SU-DHL-6 (cell line): ENCODE measurements around the gene SLC18A3.

Experiments used
- H2AFZ ChIP-seq: fragments of 200-600 bp; sonication (generic); 2 replicates; pipeline ENCODE4 v1.6.1; 2014; ENCODE audit warnings: low read depth, mild to moderate bottlenecking, moderate library complexity, mixed read lengths, antibody characterized with exemption, low read length; ENCODE audit not compliant: severe bottlenecking
- H3F3A ChIP-seq: fragments of 200-600 bp; shearing (Covaris generic); 2 replicates; pipeline ENCODE4 v1.6.0; 2016; ENCODE audit warnings: antibody characterized with exemption, mild to moderate bottlenecking; ENCODE audit not compliant: insufficient read depth
- H3K27ac ChIP-seq: fragments of 200-600 bp; sonication (generic); 2 replicates; pipeline ENCODE4 v1.5.1; 2016; ENCODE audit warnings: low read depth, mild to moderate bottlenecking, low read length, moderate library complexity, mixed read lengths
- H3K27me3 ChIP-seq: fragments of 200-600 bp; sonication (generic), shearing (Covaris generic); 2 replicates; pipeline ENCODE4 v1.6.0; 2014; ENCODE audit warnings: mild to moderate bottlenecking, low read length
- H3K36me3 ChIP-seq: fragments of 200-600 bp; sonication (generic); 2 replicates; pipeline ENCODE4 v1.6.1; 2014; ENCODE audit warnings: mild to moderate bottlenecking, low read length, mixed read lengths
- H3K4me2 ChIP-seq: fragments of 300-600, 200-600 bp; shearing (Covaris generic), sonication (generic); 2 replicates; pipeline ENCODE4 v1.6.0; 2014; ENCODE audit warnings: low read length, low read depth, mild to moderate bottlenecking; ENCODE audit not compliant: poor library complexity, severe bottlenecking
- H3K4me3 ChIP-seq: fragments of 200-600 bp; sonication (generic); 2 replicates; pipeline ENCODE4 v1.5.1; 2014; ENCODE audit warnings: antibody characterized with exemption, low read length, mild to moderate bottlenecking, mixed read lengths; ENCODE audit not compliant: insufficient read depth, poor library complexity, severe bottlenecking
- H3K79me2 ChIP-seq: fragments of 200-600 bp; sonication (generic); 2 replicates; pipeline ENCODE4 v1.6.1; 2014; ENCODE audit warnings: mild to moderate bottlenecking, low read length, moderate library complexity; ENCODE audit not compliant: insufficient read depth
- H3K9ac ChIP-seq: fragments of 200-600 bp; sonication (generic); 2 replicates; pipeline ENCODE4 v1.7.0; 2014; ENCODE audit warnings: mild to moderate bottlenecking, low read length
- H3K9me2 ChIP-seq: fragments of 200-600 bp; sonication (generic); replicated peaks from 2 replicates; pipeline ENCODE4 v1.6.1; 2014; ENCODE audit warnings: low read length; ENCODE audit not compliant: insufficient read depth
- H3K9me3 ChIP-seq: fragments of 200-600 bp; sonication (generic); 2 replicates; pipeline ENCODE4 v1.6.1; 2014; ENCODE audit warnings: low read length, mixed read lengths; ENCODE audit not compliant: insufficient read depth
- H4K20me1 ChIP-seq: fragments of 200-600 bp; sonication (generic); 2 replicates; pipeline ENCODE4 v1.6.1; 2014; ENCODE audit warnings: low read depth, mild to moderate bottlenecking, antibody characterized with exemption, low read length, moderate library complexity, mixed read lengths
- EZH2phosphoT487 ChIP-seq: fragments of 200-600 bp; sonication (generic), shearing (Covaris generic); conservative IDR thresholded peaks from 2 replicates; pipeline ENCODE4 v1.6.1; 2018; ENCODE audit warnings: mild to moderate bottlenecking, antibody characterized with exemption, low read length, moderate library complexity, mixed read lengths
- TF ChIP-seq, protein P1 (sequence below): fragments of 200-600 bp; sonication (generic); IDR thresholded peaks from one replicate; pipeline ENCODE4 v1.5.1; 2017; ENCODE audit warnings: antibody characterized with exemption, mild to moderate bottlenecking, low read length, moderate library complexity; ENCODE audit not compliant: insufficient read depth, poor library complexity, severe bottlenecking

SLC18A3 gene

DNA sequence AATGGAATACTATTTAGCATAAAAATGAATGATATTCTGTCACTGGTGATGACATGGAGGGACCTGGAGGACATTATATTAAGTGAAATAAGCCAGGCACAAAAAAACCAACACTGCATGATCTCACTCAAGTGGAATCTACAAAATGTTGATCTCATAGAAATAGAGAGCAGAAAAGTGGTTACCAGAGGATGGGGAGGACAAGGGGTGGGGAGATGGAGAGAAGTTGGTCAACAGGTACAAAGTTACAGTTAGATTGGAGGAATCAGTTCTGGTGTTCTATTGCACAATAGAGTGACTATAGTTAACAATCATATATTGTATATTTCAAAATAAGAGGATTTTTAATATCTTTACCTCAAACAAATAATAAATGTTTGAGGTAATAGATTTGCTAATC, 24.7 kb upstream of the SLC18A3 start:
- Histone ChIP-seq H3K9me3 (no peaks in the 10 kb centered on the region), H3K27me3 (no peaks in the 10 kb centered on the region), H3K9me2 (no peaks in the 10 kb centered on the region), H3F3A (no peaks in the 10 kb centered on the region), H3K4me3 (no peak overlapping the region), H4K20me1 (no peaks in the 10 kb centered on the region), H3K4me2 (no peak overlapping the region), H3K9ac (no peak overlapping the region), H3K79me2 (no peaks in the 10 kb centered on the region), H3K36me3 (no peaks in the 10 kb centered on the region), H2AFZ (no peak overlapping the region), H3K27ac (no peak overlapping the region)
- TF ChIP-seq EZH2phosphoT487 = no peak
- TF ChIP-seq, protein P1, sequence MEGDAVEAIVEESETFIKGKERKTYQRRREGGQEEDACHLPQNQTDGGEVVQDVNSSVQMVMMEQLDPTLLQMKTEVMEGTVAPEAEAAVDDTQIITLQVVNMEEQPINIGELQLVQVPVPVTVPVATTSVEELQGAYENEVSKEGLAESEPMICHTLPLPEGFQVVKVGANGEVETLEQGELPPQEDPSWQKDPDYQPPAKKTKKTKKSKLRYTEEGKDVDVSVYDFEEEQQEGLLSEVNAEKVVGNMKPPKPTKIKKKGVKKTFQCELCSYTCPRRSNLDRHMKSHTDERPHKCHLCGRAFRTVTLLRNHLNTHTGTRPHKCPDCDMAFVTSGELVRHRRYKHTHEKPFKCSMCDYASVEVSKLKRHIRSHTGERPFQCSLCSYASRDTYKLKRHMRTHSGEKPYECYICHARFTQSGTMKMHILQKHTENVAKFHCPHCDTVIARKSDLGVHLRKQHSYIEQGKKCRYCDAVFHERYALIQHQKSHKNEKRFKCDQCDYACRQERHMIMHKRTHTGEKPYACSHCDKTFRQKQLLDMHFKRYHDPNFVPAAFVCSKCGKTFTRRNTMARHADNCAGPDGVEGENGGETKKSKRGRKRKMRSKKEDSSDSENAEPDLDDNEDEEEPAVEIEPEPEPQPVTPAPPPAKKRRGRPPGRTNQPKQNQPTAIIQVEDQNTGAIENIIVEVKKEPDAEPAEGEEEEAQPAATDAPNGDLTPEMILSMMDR = no peak

DNA sequence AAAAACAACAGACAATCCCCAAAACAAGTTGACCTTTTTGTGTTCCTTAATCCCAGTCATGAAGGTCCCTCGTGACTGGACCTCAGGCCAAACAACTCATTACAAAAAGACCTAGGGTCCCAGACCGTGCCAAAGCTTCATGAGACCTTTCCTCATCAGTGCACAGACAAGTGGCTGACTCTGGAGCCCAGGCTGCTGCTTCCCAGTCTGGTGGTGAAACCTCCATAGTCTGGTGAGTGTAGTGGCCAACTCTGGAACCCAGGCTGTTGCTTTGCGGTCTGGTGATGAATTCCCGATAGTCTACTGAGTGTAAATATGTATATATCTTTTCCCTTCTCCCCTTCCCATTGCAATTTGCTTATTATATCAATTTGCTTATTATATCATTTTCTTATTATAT, 22.1 kb upstream of the SLC18A3 start:
- Histone ChIP-seq H4K20me1 (no peaks in the 10 kb centered on the region), H3K4me2 (no peak overlapping the region), H3K9ac (no peak overlapping the region), H3K4me3 (no peak overlapping the region), H3K9me3 (no peaks in the 10 kb centered on the region), H3K27me3 (no peaks in the 10 kb centered on the region), H3F3A (no peaks in the 10 kb centered on the region), H3K27ac (no peak overlapping the region), H3K9me2 (no peaks in the 10 kb centered on the region), H3K79me2 (no peaks in the 10 kb centered on the region), H3K36me3 (no peaks in the 10 kb centered on the region), H2AFZ (no peak overlapping the region)
- no peak for TF ChIP-seq EZH2phosphoT487
- TF ChIP-seq, protein P1 = no peak

DNA sequence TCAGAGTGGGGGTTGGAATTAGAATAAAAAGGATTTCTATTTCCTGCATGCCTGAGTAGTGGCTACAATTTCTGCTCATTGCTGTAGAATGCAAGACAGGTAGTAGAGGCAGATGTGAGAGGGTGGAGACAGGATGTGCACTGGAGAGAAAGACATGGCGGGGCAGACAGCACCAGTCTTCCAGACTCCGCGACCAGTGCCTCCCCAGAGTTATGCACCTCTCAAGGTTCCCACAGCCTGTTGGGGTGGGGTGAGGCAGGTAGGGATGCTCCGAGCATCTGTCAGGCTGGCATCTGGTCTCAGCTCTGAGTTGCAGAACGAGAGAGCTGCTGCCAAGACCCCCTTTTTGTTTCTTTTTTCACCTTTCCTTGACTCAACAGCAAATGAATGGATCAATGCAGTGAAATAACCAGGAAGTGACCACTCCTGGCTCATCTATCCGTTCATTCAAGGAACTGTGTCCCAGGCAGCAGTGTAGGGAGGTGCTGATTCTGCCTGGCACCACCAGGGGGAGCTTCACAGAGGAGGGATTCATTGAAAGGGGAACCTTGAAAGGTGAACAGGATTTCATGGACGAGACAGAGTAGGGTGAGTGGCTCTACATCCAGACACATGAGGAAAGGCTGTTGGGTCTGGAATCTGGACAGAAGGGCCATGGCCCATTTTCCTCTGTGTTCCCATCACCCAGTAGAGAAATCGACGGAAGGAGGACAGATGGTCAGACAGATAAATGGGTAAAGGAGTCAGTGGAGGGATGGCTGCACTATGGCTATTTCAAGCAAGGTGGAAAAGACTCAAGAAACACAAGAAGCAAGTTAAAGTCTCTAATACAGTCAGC, 17.2 kb upstream of the SLC18A3 start:
- Histone ChIP-seq H3K4me3 (no peak overlapping the region), H3K9me3 (no peaks in the 10 kb centered on the region), H3K79me2 (no peaks in the 10 kb centered on the region), H4K20me1 (no peaks in the 10 kb centered on the region), H3F3A (no peaks in the 10 kb centered on the region), H3K27me3 (no peaks in the 10 kb centered on the region), H3K27ac (no peak overlapping the region), H3K9me2 (no peaks in the 10 kb centered on the region), H2AFZ (no peak overlapping the region), H3K36me3 (no peaks in the 10 kb centered on the region), H3K4me2 (no peak overlapping the region), H3K9ac (no peak overlapping the region)
- no peak for TF ChIP-seq EZH2phosphoT487
- TF ChIP-seq, protein P1 = peak; percentile 91
